Endothelial cell of umbilical vein (primary cell): ENCODE measurements around the gene DHDH. TPM values are rescaled to one million over a fixed set of nuclear protein-coding genes. Genes with fewer than 3 reads are reported as not detected.

Experiments used
- BruUV-seq: library from RNA; stranded (reverse); fragments of 400-500 nt; replicated peaks from 2 replicates; lab custom pipeline; 2021; lab: Mats Ljungman, UMichigan
- CTCF ChIA-PET: fragments of 300-600, 350-600 bp; sonication (Branson Sonifier 250); formaldehyde crosslinking; loops from one replicate; lab custom pipeline; 2021; ENCODE audit warnings: antibody characterized with exemption, inconsistent platforms; lab: Charles Lee
- POLR2A ChIA-PET: fragments of 300-600, 350-600 bp; sonication (Branson Sonifier 250); formaldehyde crosslinking; loops from one replicate; lab custom pipeline; 2021; ENCODE audit warnings: antibody characterized with exemption, inconsistent platforms; lab: Charles Lee
- DNase-seq: peaks from one replicate; pipeline ENCODE4 v3.0.0-alpha.2; 2011; ENCODE audit warnings: low read depth, low spot score
- FAIRE-seq: peaks from 2 replicates; lab custom pipeline; 2011; peaks lifted over from hg19 to GRCh38; lab: Jason Lieb, UNC
- H2AFZ ChIP-seq: 2 replicates; pipeline ENCODE4 v1.6.0; 2012; ENCODE audit warnings: low read depth, low read length, control low read depth, inconsistent platforms
- H3K27ac ChIP-seq: 2 replicates; pipeline ENCODE4 v1.5.1; 2011; ENCODE audit warnings: low read depth, mild to moderate bottlenecking, control low read depth, low read length, moderate library complexity; ENCODE audit not compliant: insufficient read depth
- H3K27me3 ChIP-seq, 2 experiments: 2 replicates each; pipeline versions ENCODE4 v1.6.0 to v1.6.1; 2011; ENCODE audit warnings: low read length in 2 of 2, mixed read lengths in 1 of 2; ENCODE audit not compliant: control insufficient read depth in 2 of 2, insufficient read depth in 2 of 2
- H3K36me3 ChIP-seq, 2 experiments: 2 replicates in 1 of 2; 3 replicates in 1 of 2; pipeline ENCODE4 v1.5.1; 2011; ENCODE audit warnings: low read length in 2 of 2, mild to moderate bottlenecking in 1 of 2, moderate library complexity in 1 of 2; ENCODE audit not compliant: control insufficient read depth in 2 of 2, insufficient read depth in 2 of 2; ENCODE audit errors: extremely low read depth in 1 of 2
- H3K4me1 ChIP-seq: 3 replicates; pipeline ENCODE4 v1.5.1; 2011; ENCODE audit warnings: mild to moderate bottlenecking, low read length; ENCODE audit not compliant: control insufficient read depth, insufficient read depth; ENCODE audit errors: extremely low read depth
- H3K4me2 ChIP-seq: 2 replicates; pipeline ENCODE4 v1.6.1; 2011; ENCODE audit warnings: low read length, control low read depth, mixed read lengths; ENCODE audit not compliant: insufficient read depth
- H3K4me3 ChIP-seq, 3 experiments: fragments of 200-600 bp in 1 of 3; sonication (generic), shearing (Covaris generic) in 1 of 3; replicated peaks in 1 of 3; 2 replicates each; pipeline ENCODE4 v1.5.1; 2011 to 2016; ENCODE audit warnings: control low read depth in 3 of 3, low read length in 3 of 3, mild to moderate bottlenecking in 2 of 3, inconsistent platforms in 1 of 3, low read depth in 1 of 3, moderate library complexity in 1 of 3; ENCODE audit not compliant: insufficient read depth in 1 of 3
- H3K79me2 ChIP-seq: 2 replicates; pipeline ENCODE4 v1.6.0; 2012; ENCODE audit warnings: low read length, inconsistent platforms; ENCODE audit not compliant: control insufficient read depth, insufficient read depth
- H3K9ac ChIP-seq: replicated peaks from 2 replicates; pipeline ENCODE3; 2011; ENCODE audit warnings: low read length, control low read depth; ENCODE audit not compliant: insufficient read depth; ENCODE audit errors: extremely low read depth
- H3K9me1 ChIP-seq: replicated peaks from 3 replicates; pipeline ENCODE4 v1.6.0; 2011; ENCODE audit warnings: mild to moderate bottlenecking, low read length; ENCODE audit not compliant: control insufficient read depth, insufficient read depth; ENCODE audit errors: extremely low read depth
- H3K9me3 ChIP-seq: replicated peaks from 2 replicates; pipeline ENCODE4 v1.5.1; 2012; ENCODE audit warnings: low read length, inconsistent platforms; ENCODE audit not compliant: control insufficient read depth, insufficient read depth
- H4K20me1 ChIP-seq: replicated peaks from 2 replicates; pipeline ENCODE3; 2011; ENCODE audit warnings: mild to moderate bottlenecking, low read length; ENCODE audit not compliant: control insufficient read depth, insufficient read depth; ENCODE audit errors: extremely low read depth
- EZH2 ChIP-seq: IDR thresholded peaks from 2 replicates; pipeline ENCODE4 v1.6.1; 2012; ENCODE audit warnings: borderline replicate concordance, low read depth, mild to moderate bottlenecking, moderate library complexity, low read length, inconsistent platforms; ENCODE audit not compliant: severe bottlenecking
- FOS ChIP-seq: IDR thresholded peaks from 2 replicates; pipeline ENCODE4 v1.6.1; 2011; ENCODE audit warnings: mild to moderate bottlenecking, low read length, moderate library complexity, borderline replicate concordance; ENCODE audit not compliant: insufficient read depth
- GATA2 ChIP-seq: IDR thresholded peaks from 2 replicates; pipeline ENCODE4 v1.7.0; 2011; ENCODE audit warnings: low read depth, mild to moderate bottlenecking, moderate library complexity, mixed read lengths, low read length; ENCODE audit not compliant: insufficient read length, insufficient read depth
- JUN ChIP-seq: IDR thresholded peaks from 2 replicates; pipeline ENCODE4 v1.6.1; 2011; ENCODE audit warnings: borderline replicate concordance, low read depth; ENCODE audit not compliant: insufficient read length, insufficient read depth
- MYC ChIP-seq: IDR thresholded peaks from one replicate; pipeline ENCODE4 v1.6.1; 2011; ENCODE audit warnings: mild to moderate bottlenecking, low read depth, low read length
- POLR2A ChIP-seq: IDR thresholded peaks from 2 replicates; pipeline ENCODE4 v1.6.1; 2012; ENCODE audit warnings: low read depth, mild to moderate bottlenecking, control low read depth, low read length
- POLR2AphosphoS5 ChIP-seq: IDR thresholded peaks from 2 replicates; pipeline ENCODE4 v1.6.1; 2012; ENCODE audit warnings: low read depth, mild to moderate bottlenecking, control low read depth, low read length, moderate library complexity; ENCODE audit not compliant: insufficient read depth
- dilution Hi-C: fragments of 300-500 bp; cut with MboI; formaldehyde crosslinking; loops from one replicate; pipeline ENCODE4 v1.15.0; 2019; ENCODE audit warnings: low sequenced_read_pairs; ENCODE audit not compliant: extremely low pct_ligation_motif_present
- intact Hi-C: fragments of 100-400 bp; cut with micrococcal nuclease; formaldehyde crosslinking; loops from one replicate; pipeline ENCODE4 v1.10.0; 2022
- polyA plus RNA-seq, 4 experiments: library from polyadenylated mRNA; depleted of rRNA in 3 of 4; stranded (reverse) in 3 of 4; unstranded in 1 of 4; fragments of >200 nt; gene quantifications; 2 replicates each; pipeline versions ENCODE4 v1.2.1 to v1.2.3, GENCODE V29; 2011 to 2012; ENCODE audit warnings: missing spikeins in 1 of 4
- total RNA-seq: library from RNA; stranded (reverse); gene quantifications from 2 replicates; pipeline ENCODE4 v1.2.3, GENCODE V29; 2021
- TF ChIP-seq, protein P1 (sequence below): IDR thresholded peaks from 2 replicates; pipeline ENCODE4 v1.6.1; 2011; ENCODE audit not compliant: insufficient read depth, insufficient read length
- TF ChIP-seq, protein P2 (sequence below), 2 donors: IDR thresholded peaks; 1 replicate in 1 of 2; 2 replicates in 1 of 2; pipeline ENCODE4 v1.5.1; 2011; ENCODE audit warnings: low read length in 2 of 2, mild to moderate bottlenecking in 2 of 2, moderate library complexity in 2 of 2, control low read depth in 1 of 2, inconsistent platforms in 1 of 2, low read depth in 1 of 2; ENCODE audit not compliant: insufficient read depth in 1 of 2; ENCODE audit errors: extremely low read depth in 1 of 2

The DHDH gene
- total and polyA plus RNA-seq, 2 donors (not counting 3 experiments of a cell fraction or from before 2014, with no cell fraction given) = not detected

DNA sequence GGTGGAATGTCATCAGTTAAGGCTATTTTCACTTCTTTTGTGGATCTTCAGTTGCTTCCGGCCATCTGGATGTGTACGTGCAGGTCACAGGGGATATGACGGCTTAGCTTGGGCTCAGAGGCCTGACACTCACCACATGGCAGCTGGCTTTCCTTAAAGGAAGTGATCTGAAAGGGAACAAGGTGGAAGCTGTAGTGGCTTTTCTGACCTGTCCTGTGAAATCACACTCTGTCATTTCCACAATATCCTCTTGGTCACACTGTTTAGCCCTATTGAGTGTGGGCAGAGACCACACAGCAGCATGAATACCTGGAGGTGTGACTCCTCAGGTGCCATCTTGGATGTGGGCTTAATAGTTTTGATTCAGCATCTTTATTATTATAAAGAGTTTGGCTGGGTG lies 16.7 kb downstream of the DHDH start:
- DNase-seq (no peak), FAIRE-seq (no peak)
- Histone ChIP-seq H3K4me3 (no peak overlapping the region), H3K9ac (no peak overlapping the region), H3K4me1 (peaks cover 7% of the 10 kb centered on the region), H3K9me3 (no peaks in the 10 kb centered on the region), H2AFZ (no peak overlapping the region), H3K9me1 (no peaks in the 10 kb centered on the region), H4K20me1 (no peaks in the 10 kb centered on the region), H3K36me3 (no peaks in the 10 kb centered on the region), H3K27ac (no peak overlapping the region), H3K4me2 (no peak overlapping the region), H3K27me3 (no peaks in the 10 kb centered on the region), H3K79me2 (peaks cover 3% of the 10 kb centered on the region)
- intact Hi-C loops = no loop called here
- POLR2A ChIA-PET = no interaction called here
- no TSS peak for BruUV-seq
- no peak for TF ChIP-seq EZH2
- TF ChIP-seq, protein P1, sequence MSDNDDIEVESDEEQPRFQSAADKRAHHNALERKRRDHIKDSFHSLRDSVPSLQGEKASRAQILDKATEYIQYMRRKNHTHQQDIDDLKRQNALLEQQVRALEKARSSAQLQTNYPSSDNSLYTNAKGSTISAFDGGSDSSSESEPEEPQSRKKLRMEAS = no peak
- no peak for TF ChIP-seq FOS
- no peak for TF ChIP-seq POLR2A
- no peak for TF ChIP-seq POLR2AphosphoS5
- TF ChIP-seq, protein P2, sequence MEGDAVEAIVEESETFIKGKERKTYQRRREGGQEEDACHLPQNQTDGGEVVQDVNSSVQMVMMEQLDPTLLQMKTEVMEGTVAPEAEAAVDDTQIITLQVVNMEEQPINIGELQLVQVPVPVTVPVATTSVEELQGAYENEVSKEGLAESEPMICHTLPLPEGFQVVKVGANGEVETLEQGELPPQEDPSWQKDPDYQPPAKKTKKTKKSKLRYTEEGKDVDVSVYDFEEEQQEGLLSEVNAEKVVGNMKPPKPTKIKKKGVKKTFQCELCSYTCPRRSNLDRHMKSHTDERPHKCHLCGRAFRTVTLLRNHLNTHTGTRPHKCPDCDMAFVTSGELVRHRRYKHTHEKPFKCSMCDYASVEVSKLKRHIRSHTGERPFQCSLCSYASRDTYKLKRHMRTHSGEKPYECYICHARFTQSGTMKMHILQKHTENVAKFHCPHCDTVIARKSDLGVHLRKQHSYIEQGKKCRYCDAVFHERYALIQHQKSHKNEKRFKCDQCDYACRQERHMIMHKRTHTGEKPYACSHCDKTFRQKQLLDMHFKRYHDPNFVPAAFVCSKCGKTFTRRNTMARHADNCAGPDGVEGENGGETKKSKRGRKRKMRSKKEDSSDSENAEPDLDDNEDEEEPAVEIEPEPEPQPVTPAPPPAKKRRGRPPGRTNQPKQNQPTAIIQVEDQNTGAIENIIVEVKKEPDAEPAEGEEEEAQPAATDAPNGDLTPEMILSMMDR (IDR thresholded peaks at IDR 0.05; ENCODE audit: extremely low read depth in 1 of 2, insufficient read depth in 1 of 2, low read depth in 1 of 2, low read length in 2 of 2) = no peak
- no peak for TF ChIP-seq MYC
- no peak for TF ChIP-seq JUN
- no peak for TF ChIP-seq GATA2
- CTCF ChIA-PET = interaction anchor here (1.2 to 1.4 kb wide), 2 partner anchors 21 to 162 kb away, joined by 3 read pairs; no protein-coding TSS in a partner anchor
- dilution Hi-C loops = no loop called here
